ENCODE results near the gene POLR1B. TPM values are rescaled to one million over a fixed set of nuclear protein-coding genes. Genes with fewer than 3 reads are reported as not detected.
"Not testable (repeated sequence)": the region's sequence is repeated elsewhere in the genome, so short reads cannot be mapped to it uniquely, and the experiment has no call there.

Gene POLR1B
- total and polyA plus RNA-seq, 2 of the 13 experiments (the other 11 are each of a cell fraction or from before 2014, with no cell fraction given) = 18.3 to 46.0 TPM

DNA sequence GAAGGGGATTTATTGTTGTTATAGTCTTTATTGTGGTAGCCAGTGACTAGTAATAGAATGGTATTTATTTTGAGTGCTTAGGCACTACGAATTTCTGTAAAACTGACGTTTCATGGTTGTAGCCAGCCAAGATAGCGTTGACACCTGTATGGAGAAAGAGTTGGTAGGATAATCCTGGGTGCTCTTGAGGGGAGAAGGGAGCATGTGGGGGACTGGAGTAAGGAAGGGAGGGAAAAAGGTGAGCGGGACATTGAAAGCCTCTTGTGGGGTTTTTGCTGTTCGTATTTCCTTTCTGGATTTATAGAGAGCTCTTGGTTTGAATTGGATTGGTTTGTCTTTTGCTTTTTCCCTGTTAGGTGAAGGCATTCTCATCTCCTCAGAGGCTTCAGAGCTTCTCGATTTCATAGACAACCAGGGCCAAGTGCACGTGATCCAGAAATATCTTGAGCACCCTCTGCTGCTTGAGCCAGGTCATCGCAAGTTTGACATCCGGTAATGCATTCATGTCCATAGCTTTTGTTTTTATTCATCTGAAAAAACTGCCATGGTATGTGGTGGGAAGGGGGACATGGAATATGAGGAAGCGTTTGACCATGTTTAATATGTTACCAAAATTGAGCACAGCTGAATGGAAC lies 41.3 kb upstream of the POLR1B start (continued):
- TF ChIP-seq, protein P1, sequence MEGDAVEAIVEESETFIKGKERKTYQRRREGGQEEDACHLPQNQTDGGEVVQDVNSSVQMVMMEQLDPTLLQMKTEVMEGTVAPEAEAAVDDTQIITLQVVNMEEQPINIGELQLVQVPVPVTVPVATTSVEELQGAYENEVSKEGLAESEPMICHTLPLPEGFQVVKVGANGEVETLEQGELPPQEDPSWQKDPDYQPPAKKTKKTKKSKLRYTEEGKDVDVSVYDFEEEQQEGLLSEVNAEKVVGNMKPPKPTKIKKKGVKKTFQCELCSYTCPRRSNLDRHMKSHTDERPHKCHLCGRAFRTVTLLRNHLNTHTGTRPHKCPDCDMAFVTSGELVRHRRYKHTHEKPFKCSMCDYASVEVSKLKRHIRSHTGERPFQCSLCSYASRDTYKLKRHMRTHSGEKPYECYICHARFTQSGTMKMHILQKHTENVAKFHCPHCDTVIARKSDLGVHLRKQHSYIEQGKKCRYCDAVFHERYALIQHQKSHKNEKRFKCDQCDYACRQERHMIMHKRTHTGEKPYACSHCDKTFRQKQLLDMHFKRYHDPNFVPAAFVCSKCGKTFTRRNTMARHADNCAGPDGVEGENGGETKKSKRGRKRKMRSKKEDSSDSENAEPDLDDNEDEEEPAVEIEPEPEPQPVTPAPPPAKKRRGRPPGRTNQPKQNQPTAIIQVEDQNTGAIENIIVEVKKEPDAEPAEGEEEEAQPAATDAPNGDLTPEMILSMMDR (CRISPR knock-in tag; IDR thresholded peaks at IDR 0.05) = peak; percentile 68
- TF ChIP-seq STAG1 (CRISPR knock-in tag; IDR thresholded peaks at IDR 0.05) = peak; percentile 74
- TF ChIP-seq HNRNPK (IDR thresholded peaks at IDR 0.05; ENCODE audit: low read depth, low read length, poor library complexity, severe bottlenecking) = peak; percentile 14
- 0 out of 2 replicates have a peak, but pooled peaks have one; percentile 34 for TF ChIP-seq SAP130 (CRISPR knock-in tag; IDR thresholded peaks at IDR 0.05; ENCODE audit: low read depth)

DNA sequence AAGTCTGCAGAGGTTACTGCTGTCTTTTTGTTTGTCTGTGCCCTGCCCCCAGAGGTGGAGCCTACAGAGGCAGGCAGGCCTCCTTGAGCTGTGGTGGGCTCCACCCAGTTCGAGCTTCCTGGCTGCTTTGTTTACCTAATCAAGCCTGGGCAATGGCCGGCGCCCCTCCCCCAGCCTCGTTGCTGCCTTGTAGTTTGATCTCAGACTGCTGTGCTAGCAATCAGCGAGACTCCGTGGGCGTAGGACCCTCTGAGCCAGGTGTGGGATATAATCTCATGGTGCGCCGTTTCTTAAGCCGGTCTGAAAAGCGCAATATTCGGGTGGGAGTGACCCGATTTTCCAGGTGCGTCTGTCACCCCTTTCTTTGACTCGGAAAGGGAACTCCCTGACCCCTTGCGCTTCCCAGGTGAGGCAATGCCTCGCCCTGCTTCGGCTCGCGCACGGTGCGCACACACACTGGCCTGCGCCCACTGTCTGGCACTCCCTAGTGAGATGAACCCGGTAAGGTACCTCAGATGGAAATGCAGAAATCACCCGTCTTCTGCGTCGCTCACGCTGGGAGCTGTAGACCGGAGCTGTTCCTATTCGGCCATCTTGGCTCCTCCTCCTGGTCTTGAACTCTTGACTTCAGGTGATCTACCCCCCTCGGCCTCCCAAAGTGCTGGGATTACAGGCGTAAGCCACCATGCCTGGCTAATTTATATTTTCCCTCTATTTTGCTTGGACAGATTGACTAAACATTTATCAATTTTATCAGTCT lies 32.8 kb upstream of the POLR1B start:
- peaks cover 0 to 13% of the 10 kb centered on the region in 2 experiments; a peak in 2 of 5 replicates for H3K36me3 ChIP-seq (replicated peaks in 1 of 2; ENCODE audit: control insufficient read depth in 1 of 2, insufficient read depth in 2 of 2, low read length in 2 of 2)
- H3K79me2 ChIP-seq (ENCODE audit: insufficient read depth, low read length); POLR2A ChIA-PET; H3K4me3 ChIP-seq (replicated peaks in 1 of 3; ENCODE audit: insufficient read depth in 1 of 3, low read depth in 2 of 3, low read length in 3 of 3); ATAC-seq; H3K9me3 ChIP-seq (ENCODE audit: low read length); intact Hi-C loops (cut with micrococcal nuclease; ENCODE audit: unreplicated experiment); H3K27ac ChIP-seq (ENCODE audit: extremely low read length, insufficient read depth, low read length); DNase-seq (ENCODE audit: low spot score); CTCF ChIA-PET (ENCODE audit: low intra/inter-chr PET ratio, low total read pairs); H4K20me1 ChIP-seq (ENCODE audit: insufficient read depth, low read length); H3K9ac ChIP-seq (ENCODE audit: insufficient read depth, low read depth, low read length); in situ Hi-C loops (cut with HindIII; ENCODE audit: extremely low pct_ligation_motif_present, low pct_unique_long_range_greater_than_20kb); H3K4me1 ChIP-seq (ENCODE audit: insufficient read depth, low read length); H2AFZ ChIP-seq (ENCODE audit: low read length); H3K27me3 ChIP-seq (ENCODE audit: control insufficient read depth in 1 of 2, insufficient read depth in 2 of 2, low read length in 2 of 2); FAIRE-seq; H3K4me2 ChIP-seq (ENCODE audit: low read depth, low read length); BruUV-seq (replicated peaks): not testable (repeated sequence)
- 74% methylated on average over 21 of the region's 32 CpGs for WGBS (ENCODE audit: low lambda C conversion rate)
- TF ChIP-seq ETV5 (CRISPR knock-in tag; IDR thresholded peaks at IDR 0.05; ENCODE audit: borderline replicate concordance) (peak; percentile 19; the same call in 1 of the 2 replicates), HOXA3 (CRISPR knock-in tag; IDR thresholded peaks at IDR 0.05) (peak; percentile 47; the same call in 1 of the 2 replicates)
- TF ChIP-seq, protein P2, sequence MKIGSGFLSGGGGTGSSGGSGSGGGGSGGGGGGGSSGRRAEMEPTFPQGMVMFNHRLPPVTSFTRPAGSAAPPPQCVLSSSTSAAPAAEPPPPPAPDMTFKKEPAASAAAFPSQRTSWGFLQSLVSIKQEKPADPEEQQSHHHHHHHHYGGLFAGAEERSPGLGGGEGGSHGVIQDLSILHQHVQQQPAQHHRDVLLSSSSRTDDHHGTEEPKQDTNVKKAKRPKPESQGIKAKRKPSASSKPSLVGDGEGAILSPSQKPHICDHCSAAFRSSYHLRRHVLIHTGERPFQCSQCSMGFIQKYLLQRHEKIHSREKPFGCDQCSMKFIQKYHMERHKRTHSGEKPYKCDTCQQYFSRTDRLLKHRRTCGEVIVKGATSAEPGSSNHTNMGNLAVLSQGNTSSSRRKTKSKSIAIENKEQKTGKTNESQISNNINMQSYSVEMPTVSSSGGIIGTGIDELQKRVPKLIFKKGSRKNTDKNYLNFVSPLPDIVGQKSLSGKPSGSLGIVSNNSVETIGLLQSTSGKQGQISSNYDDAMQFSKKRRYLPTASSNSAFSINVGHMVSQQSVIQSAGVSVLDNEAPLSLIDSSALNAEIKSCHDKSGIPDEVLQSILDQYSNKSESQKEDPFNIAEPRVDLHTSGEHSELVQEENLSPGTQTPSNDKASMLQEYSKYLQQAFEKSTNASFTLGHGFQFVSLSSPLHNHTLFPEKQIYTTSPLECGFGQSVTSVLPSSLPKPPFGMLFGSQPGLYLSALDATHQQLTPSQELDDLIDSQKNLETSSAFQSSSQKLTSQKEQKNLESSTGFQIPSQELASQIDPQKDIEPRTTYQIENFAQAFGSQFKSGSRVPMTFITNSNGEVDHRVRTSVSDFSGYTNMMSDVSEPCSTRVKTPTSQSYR (CRISPR knock-in tag; IDR thresholded peaks at IDR 0.05; ENCODE audit: borderline replicate concordance) = peak; percentile 95
- TF ChIP-seq, protein P3, sequence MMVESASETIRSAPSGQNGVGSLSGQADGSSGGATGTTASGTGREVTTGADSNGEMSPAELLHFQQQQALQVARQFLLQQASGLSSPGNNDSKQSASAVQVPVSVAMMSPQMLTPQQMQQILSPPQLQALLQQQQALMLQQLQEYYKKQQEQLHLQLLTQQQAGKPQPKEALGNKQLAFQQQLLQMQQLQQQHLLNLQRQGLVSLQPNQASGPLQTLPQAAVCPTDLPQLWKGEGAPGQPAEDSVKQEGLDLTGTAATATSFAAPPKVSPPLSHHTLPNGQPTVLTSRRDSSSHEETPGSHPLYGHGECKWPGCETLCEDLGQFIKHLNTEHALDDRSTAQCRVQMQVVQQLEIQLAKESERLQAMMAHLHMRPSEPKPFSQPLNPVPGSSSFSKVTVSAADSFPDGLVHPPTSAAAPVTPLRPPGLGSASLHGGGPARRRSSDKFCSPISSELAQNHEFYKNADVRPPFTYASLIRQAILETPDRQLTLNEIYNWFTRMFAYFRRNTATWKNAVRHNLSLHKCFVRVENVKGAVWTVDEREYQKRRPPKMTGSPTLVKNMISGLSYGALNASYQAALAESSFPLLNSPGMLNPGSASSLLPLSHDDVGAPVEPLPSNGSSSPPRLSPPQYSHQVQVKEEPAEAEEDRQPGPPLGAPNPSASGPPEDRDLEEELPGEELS (CRISPR knock-in tag; IDR thresholded peaks at IDR 0.05) = peak; percentile 40; the same call in 1 of the 2 replicates
- TF ChIP-seq, protein P4, sequence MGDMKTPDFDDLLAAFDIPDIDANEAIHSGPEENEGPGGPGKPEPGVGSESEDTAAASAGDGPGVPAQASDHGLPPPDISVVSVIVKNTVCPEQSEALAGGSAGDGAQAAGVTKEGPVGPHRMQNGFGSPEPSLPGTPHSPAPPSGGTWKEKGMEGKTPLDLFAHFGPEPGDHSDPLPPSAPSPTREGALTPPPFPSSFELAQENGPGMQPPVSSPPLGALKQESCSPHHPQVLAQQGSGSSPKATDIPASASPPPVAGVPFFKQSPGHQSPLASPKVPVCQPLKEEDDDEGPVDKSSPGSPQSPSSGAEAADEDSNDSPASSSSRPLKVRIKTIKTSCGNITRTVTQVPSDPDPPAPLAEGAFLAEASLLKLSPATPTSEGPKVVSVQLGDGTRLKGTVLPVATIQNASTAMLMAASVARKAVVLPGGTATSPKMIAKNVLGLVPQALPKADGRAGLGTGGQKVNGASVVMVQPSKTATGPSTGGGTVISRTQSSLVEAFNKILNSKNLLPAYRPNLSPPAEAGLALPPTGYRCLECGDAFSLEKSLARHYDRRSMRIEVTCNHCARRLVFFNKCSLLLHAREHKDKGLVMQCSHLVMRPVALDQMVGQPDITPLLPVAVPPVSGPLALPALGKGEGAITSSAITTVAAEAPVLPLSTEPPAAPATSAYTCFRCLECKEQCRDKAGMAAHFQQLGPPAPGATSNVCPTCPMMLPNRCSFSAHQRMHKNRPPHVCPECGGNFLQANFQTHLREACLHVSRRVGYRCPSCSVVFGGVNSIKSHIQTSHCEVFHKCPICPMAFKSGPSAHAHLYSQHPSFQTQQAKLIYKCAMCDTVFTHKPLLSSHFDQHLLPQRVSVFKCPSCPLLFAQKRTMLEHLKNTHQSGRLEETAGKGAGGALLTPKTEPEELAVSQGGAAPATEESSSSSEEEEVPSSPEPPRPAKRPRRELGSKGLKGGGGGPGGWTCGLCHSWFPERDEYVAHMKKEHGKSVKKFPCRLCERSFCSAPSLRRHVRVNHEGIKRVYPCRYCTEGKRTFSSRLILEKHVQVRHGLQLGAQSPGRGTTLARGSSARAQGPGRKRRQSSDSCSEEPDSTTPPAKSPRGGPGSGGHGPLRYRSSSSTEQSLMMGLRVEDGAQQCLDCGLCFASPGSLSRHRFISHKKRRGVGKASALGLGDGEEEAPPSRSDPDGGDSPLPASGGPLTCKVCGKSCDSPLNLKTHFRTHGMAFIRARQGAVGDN (CRISPR knock-in tag; IDR thresholded peaks at IDR 0.05) = peak; percentile 60

All from HepG2 (cell line).